ENCODE measurements around the gene PHKA2.

PHKA2 gene

GRCh38 chrX:18875256-18875878 is 108.5 kb downstream of the PHKA2 start:
- Histone ChIP-seq H3K79me2 (no peaks in the 10 kb centered on the region), H3K4me1 (no peaks in the 10 kb centered on the region), H3K4me2 (ENCODE audit: low read length) (no peak overlapping the region), H3K9ac (no peak overlapping the region), H3K27ac (no peak overlapping the region), H3K27me3 (ENCODE audit: control insufficient read depth, insufficient read depth, low read length) (no peaks in the 10 kb centered on the region), H3K36me3 (ENCODE audit: control insufficient read depth, insufficient read depth, low read length) (no peaks in the 10 kb centered on the region), H3K9me3 (ENCODE audit: control insufficient read depth, low read length) (no peaks in the 10 kb centered on the region), H3K4me3 (ENCODE audit: low read depth, low read length) (no peak overlapping the region), H2AFZ (no peak overlapping the region)
- TF ChIP-seq CTCF (IDR thresholded peaks at IDR 0.05): no peak

GRCh38 chrX:18874560-18875255 is 109.2 kb downstream of the PHKA2 start:
- no peaks in the 10 kb centered on the region for H3K27me3 ChIP-seq (ENCODE audit: control insufficient read depth, insufficient read depth, low read length)
- no peaks in the 10 kb centered on the region for H3K9me3 ChIP-seq (ENCODE audit: control insufficient read depth, low read length)
- no peak for TF ChIP-seq CTCF (IDR thresholded peaks at IDR 0.05)
- no peak overlapping the region for H3K4me2 ChIP-seq (ENCODE audit: low read length)
- no peak overlapping the region for H3K27ac ChIP-seq
- H2AFZ ChIP-seq: no peak overlapping the region
- H3K79me2 ChIP-seq: no peaks in the 10 kb centered on the region
- no peaks in the 10 kb centered on the region for H3K4me1 ChIP-seq
- H3K4me3 ChIP-seq (ENCODE audit: low read depth, low read length): no peak overlapping the region
- H3K9ac ChIP-seq: no peak overlapping the region
- no peaks in the 10 kb centered on the region for H3K36me3 ChIP-seq (ENCODE audit: control insufficient read depth, insufficient read depth, low read length)

- no peak for TF ChIP-seq CTCF (IDR thresholded peaks at IDR 0.05)
- Histone ChIP-seq H3K27me3 (ENCODE audit: control insufficient read depth, insufficient read depth, low read length) (no peaks in the 10 kb centered on the region), H3K9ac (no peak overlapping the region), H3K27ac (no peak overlapping the region), H3K4me3 (ENCODE audit: low read depth, low read length) (no peak overlapping the region), H3K4me2 (ENCODE audit: low read length) (no peak overlapping the region), H3K36me3 (ENCODE audit: control insufficient read depth, insufficient read depth, low read length) (no peaks in the 10 kb centered on the region), H3K79me2 (no peaks in the 10 kb centered on the region), H3K9me3 (ENCODE audit: control insufficient read depth, low read length) (no peaks in the 10 kb centered on the region), H2AFZ (no peak overlapping the region), H3K4me1 (no peaks in the 10 kb centered on the region)
Observed at GRCh38 chrX:18873836-18874235, 110.1 kb downstream of the PHKA2 start.

- no peak overlapping the region for H3K27ac ChIP-seq
Observed at GRCh38 chrX:18873189-18873791, 110.6 kb downstream of the PHKA2 start.

More at GRCh38 chrX:18873189-18873791, 110.6 kb downstream of the PHKA2 start:
- Histone ChIP-seq H3K9ac (no peak overlapping the region), H3K9me3 (ENCODE audit: control insufficient read depth, low read length) (no peaks in the 10 kb centered on the region), H3K27me3 (ENCODE audit: control insufficient read depth, insufficient read depth, low read length) (no peaks in the 10 kb centered on the region), H3K36me3 (ENCODE audit: control insufficient read depth, insufficient read depth, low read length) (no peaks in the 10 kb centered on the region), H2AFZ (no peak overlapping the region), H3K79me2 (no peaks in the 10 kb centered on the region), H3K4me1 (no peaks in the 10 kb centered on the region), H3K4me2 (ENCODE audit: low read length) (no peak overlapping the region), H3K4me3 (ENCODE audit: low read depth, low read length) (no peak overlapping the region)
- TF ChIP-seq CTCF (IDR thresholded peaks at IDR 0.05): no peak
